ENCODE results near the gene PEAK1.
"Not testable (repeated sequence)": the region's sequence is repeated elsewhere in the genome, so short reads cannot be mapped to it uniquely, and the experiment has no call there.

PEAK1 gene

DNA sequence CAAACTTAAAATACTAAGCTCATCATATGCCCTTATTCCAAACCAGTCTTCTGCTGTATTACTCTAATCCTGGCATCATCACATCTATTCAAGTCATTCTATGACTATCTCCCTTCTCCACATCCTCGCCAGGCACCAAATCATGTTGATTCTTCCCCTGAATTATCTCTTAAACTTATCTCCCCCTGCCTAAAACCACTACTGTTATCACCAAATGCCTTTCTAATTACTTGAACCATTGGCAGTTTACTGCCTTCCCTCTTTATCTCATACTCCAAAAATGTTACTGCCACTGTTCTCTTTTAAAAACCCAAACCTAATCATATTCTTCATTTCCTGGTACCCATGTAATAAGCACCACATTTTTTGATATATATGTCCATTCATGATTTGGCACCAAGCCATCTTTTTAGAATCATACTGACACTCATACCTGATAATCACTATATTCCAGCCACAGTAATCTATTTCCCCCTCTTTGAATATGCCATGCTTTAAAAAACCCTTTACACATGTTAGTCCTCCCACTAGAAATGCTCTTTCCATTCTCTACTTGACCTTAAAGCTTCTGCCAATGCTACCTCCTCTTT, 126.8 kb downstream of the PEAK1 start:
- no peak for DNase-seq

DNA sequence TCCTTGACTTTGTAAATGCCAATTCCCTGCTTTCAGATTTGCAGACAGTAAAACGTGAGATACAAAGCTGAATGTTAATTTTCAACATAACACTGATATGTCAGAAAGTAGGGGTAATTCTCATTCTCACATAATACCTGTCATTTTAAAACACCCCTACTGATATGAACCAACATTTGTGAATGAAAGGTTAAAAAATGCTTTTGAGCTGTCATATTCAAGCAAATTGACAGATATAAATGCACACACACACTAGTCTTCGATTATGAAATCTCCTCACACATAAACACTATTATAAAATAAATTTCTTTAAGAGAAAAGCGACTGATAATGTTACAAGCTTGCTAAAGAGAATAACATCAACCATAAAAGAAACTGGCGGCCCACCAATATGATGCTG, 128.8 kb downstream of the PEAK1 start:
- DNase-seq: no peak

DNA sequence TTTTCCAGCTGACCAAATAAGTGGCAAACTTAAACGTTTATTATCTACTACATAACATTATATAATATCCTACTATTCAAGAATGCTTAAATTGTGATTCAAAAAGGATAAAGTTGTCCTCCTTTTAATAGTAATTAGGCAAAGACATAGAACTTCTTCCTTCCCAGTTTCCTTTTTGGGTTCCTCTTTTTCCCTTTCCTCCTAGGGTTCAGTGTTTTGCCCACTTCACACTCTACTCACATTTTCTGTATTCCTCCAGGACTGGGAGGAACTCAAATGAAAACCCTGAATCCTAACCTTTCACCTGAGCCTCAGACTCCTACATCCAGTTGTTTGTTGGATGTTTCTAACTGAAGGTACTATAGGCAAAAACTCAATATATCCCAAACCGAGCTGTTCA, 132.5 kb downstream of the PEAK1 start:
- DNase-seq: no peak

DNA sequence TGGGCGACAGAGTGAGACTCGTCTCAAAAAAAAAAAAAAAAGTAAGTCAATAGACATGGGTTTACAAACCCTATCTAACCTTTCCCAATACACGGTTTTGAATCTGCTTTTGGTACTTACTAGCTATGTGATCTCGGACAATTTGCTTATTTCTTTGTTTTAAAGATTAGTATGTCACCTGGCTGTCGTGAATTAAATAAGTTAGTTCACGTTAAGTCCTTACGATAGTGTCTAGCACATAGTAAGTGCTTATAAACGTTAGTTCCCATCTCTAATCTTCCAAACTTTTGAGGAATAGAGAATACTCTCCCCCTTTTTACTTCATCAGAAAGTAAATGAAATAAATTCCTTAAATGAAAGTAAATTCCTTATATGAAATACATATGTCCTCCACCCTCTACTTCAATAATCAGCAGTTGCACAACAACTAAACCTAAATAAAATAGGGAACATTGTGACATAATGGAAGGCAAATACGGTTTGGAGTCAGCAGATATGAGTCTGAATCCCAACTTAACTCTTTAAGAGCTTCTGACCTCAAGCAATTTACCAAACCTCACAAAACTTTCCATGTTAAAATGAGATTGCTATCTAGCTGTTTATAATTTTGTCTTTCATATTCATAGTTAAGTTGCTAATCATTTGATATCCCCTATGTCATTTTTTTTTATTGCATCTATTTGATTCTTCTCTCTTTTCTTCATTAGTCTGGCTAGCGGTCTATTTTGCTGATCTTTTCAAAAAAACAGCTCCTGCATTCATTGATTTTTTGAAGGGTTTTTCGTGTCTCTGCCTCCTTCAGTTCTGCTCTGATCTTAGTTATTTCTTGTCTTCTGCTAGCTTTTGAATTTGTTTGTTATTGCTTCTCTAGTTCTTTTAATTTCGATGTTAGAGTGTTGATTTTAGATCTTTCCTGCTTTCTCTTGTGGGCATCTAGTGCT, 134.6 kb downstream of the PEAK1 start:
- no peak for DNase-seq

DNA sequence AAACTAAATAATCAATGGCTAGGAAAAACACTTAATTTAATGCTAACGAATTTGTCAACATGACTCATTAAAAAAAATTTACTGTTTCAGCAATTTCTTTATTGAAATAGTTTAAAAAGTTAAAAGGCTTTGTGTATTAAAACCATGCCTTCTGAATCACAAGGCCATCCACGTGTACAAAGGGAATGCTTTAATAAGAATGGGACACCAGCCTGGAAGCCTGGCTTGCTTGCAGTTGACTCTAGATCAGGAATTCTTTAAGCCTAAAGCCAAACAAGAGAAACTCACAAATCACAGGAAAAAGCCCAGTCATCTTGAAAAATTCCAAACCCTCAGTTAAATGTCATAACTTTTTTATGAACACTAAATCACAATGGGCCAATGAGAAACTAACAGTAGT, 137.6 kb downstream of the PEAK1 start:
- no peak for DNase-seq

DNA sequence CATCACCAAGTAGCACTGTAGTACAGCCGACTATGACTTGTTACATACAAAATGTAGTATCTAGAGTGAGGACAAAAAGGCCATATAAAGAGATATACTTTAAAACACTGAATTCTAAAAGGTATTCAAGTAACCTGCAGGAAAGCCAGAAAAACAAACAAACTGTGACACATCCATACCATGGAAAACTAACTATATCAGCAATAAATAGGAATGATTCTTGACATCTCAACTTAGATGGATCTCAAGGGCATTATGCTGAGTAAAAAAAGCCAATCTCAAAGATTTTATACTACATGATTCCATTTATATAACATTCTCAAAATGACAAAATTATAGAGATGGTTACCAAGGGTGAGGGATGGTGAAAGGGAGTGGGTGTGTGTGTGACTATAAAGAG, 143.0 kb downstream of the PEAK1 start:
- no peak for DNase-seq

DNA sequence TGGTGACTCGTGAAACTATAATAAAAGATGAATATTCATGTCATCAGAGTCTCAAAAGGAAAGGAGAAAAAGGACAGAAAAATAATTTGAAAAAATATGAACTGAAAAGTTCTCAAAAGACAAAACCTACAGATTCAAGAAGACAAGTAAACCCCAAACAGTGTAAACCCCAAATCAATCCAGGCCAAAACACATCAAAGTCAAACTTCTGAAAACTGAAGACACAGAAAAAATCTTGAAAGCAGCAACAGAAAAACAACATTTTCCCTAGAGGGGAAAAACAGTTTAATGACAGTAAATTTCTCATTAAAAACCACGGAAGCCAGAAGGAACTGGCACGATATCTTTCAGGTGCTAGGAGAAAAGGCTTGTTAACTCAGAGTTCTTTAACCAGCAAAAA, 143.8 kb downstream of the PEAK1 start:
- no peak for DNase-seq

DNA sequence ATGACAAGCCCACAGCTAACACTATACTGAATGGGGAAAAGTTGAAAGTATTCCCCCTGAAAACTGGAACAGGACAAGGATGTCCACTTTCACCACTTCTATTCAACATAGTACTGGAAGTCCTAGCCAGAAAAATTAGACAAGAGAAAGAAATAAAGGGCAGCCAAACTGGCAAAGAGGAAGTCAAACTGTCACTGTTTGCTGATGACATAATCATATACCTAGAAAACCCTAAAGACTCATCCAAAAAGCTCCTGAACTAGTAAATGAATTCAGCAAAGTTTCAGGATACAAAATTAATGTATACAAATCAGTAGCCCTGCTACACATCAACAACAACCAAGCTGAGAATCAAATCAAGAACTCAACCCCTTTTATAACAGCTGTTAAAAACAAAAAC, 146.8 kb downstream of the PEAK1 start:
- not testable (repeated sequence) for DNase-seq

DNA sequence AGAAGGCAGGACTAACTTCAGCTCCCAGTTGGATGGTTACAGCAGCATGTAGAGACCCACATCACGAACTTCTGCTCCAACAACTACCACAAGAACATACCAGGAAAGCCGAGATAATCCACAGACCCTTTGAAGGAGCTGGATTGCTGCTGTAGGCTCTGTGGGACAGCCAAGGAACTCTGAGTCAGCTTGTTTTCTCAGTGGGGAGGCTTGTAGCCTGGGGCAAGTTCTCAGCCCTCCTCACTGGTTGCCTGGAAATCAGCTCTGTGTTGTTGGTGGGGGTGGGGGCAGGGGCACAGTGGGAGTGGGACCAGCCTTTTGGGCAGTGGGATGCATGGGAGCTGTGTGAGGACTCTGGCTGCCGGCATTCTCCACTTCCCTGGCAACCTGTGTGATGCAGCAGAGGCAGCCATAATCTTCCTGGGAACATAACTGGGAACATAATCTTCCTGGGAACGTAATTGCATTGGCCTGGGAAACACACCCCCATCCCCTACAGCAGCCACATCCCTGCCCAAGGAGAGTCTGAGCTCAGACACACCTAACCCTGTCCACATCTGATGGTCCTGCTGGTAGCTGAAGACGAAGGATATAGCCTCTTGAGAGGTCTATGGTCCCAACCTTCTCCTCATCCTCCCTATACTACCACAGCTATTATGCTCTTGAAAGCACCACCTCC, 153.1 kb downstream of the PEAK1 start:
- no peak for DNase-seq

DNA sequence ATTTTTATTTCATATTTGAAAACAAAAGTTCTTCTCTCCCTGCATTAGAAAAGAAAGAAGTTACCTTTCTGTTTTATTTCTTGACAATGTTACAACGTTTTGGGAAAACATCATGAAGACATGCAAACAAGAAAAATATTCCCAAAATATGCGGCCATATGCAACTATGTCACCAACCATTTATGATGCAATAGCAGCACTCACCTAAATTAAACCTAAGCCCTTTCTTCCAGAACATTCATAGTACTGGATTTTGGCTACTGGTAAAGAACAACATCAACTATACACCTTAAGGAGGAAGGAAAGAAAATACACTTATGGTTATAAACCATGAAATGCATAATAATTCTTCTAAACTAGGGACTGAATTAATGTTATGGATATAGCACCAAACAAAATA, 164.5 kb downstream of the PEAK1 start:
- no peak for DNase-seq

DNA sequence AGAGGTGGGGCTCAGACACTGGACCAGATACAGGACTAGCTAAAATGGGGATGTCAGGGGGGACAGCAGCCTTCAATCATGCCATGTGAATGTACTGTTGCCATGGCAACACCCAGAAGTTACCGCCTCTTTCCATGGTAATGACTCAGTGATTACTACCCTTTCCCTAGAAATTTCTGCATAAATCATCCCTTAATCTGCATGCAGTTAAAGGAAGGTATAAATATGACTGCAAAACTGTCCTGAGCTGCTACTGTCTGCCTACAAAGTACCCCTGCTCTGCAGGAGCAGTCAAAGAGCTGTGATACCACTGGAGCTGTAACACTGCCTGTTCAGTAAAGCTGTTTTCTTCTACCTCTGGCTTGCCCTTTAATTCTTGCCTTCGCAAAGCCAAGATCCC, 168.2 kb downstream of the PEAK1 start:
- DNase-seq: peak; percentile 2

DNA sequence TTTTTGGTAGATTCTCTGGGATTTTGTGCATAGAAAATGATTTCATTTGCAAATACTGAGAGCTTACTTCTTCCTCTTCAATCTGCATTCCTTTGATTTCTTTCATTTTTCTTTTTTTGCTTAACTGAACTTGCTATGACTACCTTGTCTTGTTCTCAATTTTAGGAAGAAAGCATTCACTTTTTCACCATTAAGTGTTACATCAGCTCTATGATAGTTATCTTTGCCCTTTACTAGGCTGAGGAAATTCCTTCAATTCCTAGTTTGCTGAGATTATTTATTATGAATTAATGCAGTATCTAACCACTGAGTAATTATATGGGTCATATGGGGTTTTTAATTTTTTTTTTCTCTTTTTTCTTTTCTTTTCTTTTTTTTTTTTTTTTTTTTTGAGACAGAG, 172.8 kb downstream of the PEAK1 start:
- DNase-seq: no peak

DNA sequence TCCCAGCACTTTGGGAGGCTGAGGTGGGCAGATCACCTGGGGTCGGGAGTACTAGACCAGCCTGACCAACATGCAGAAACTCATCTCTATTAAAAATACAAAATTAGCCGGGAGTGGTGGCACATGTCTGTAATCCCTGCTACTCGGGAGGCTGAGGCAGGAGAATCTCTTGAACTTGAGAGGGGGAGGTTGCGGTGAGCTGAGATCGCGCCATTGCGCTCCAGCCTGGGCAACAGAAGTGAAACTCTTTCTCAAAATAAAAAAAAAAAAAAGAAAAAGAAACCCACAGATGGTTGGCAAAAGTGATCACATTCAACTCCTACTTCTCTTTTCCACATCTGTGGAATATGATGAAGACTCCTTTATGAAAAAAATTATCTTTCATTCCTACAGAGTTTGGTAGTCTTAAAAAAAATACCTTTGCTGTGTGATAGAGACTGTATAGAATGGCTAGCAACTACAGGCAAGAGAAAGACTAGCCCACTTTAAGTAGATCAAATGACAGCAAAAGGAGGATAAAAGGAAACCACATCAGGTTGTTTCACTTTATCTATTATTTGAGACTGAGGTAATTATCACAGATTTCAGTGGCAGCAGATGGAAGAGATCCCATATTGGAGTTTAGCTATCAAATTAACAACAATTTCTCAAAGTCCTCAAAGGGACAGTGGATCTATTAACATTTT, 176.0 kb downstream of the PEAK1 start:
- no peak for DNase-seq

DNA sequence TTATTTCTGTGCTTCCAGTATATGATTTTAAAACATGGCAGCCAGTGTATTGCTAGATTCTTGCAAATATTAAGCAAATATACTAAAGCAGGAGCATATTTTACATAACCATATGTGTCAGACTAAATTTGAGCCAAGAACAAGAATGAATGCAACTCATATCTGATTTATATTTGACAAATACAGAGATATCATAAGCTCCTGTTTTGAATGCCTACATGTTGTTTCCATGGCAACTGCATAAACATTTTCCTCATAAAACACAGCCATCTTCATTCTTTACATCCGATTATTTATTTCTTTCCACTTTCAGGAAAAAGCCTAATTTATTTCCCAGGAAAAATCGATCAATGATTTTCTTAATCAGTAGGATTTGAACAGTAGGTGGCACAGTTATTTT, 176.8 kb downstream of the PEAK1 start:
- DNase-seq: no peak

DNA sequence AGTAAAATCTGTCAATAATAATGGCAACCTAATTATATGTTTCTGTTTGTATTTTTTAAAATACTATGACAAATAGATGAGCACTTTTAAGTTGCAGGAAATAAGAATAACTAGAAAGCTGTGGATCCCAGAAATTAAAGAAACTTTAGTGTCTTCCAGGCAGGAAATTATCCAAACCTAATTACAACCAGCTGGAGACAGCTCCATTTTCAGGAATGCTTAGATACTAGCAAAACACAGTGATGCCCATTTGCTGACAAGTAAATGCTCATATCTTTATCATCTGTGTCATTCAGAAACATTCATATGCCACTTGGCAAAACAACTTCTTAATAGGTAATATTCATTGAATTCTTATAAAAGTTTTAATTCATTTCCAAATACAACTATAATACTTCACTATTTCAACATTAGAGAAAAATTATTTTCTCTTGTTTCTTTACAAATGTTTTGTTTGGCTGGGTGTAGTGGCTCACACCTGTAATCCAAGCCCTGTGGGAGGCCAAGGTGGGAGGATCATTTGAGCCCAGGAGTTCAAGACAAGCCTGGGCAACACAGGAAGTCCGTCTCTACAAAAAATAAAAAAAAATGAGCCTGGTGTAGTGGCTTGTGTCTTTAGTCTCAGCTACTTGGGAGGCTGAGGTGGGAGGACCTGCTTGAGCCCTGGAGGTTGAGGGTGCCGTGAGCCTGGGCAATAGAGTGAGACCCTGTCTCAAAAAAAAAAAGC, 179.9 kb downstream of the PEAK1 start:
- no peak for DNase-seq

DNA sequence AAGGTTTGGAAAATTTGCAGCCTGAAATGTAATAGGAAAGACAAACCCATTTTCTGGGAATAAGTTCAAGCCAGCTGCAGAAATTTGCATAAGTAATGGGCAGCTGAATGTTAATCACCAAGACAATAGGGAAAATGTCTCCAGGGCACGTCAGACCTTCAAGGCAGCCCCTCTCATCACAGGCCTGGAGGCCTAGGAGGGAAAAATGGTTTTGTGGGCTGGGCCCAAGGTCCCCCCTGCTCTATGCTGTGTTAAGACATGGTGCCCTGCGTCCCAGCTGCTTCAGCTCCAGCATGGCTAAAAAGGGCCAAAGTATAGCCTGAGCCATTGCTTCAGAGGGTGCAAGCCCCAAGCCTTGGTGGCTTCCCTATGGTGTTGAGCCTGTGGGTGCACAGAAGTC, 184.3 kb downstream of the PEAK1 start:
- DNase-seq: no peak

DNA sequence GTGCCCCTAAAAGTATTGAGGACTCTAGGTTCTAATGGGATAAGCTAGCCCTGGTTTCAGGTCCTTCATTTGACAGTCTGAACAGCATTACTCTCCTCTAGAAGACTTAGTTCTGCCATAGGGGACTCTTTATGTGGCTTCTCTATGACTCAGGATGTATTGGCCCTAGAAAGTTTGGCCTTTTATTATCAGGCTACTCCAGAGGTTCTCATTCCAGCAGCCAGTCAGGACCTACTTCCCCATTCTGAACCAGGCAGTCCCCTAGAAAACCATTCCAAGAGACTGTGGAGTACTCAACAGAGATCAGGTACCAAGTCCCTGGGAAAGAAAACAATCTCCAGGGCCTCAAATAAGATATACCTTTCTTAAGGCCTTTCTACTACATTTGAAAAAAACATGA, 191.1 kb downstream of the PEAK1 start:
- DNase-seq: no peak

DNA sequence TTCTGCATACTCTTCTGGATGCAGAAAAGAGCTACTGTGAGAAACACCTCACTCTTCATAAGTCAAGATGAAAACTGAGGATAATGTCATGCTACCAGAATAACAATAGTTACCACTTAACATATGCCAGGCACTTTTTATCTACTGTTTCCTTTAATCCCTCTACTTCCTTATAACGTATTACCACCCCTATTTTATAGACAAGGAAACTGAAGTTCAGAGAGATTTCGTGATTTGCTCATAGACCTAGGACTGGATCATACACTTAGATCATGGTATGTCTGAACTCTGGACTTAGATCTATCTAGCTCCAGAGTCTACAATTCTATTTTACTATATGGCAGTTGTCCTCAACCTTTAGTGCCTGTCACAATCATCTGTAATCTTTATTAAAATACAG, 193.3 kb downstream of the PEAK1 start:
- DNase-seq: no peak

DNA sequence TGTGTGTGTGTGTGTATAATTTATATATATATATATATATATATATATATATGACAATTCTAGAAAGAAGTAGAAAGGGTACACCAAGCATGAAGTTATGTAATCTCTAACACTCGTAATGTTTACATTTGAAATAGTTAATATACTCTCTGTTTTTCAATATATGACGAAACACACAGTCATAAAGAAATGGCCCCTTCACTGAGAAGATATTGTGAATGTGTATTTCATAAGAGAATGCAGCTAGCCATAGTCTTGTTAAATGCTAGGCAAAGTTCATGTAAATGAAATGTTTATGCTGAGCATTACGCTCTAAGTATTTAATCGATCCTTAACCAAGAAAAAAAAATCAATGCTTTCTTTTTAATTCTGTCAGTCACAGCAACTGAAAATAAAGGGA, 194.3 kb downstream of the PEAK1 start:
- no peak for DNase-seq

DNA sequence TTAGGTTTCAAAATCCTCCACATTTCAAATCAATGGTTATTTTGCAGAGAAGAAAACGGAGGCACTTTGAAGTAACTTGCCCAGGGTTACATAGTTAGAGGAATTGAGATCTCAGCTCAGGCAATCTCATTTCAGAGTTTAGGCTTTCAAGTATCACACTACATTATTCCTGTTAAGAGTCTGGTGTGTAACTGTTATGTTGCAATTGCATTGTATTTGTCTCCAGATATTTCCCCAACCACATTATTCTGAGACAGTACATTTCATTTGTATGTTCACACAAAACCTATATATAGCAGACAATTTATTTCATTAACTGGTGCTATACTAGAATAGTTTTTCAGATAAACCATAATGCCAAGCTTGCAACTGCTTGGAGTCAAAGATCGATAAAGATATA, 194.8 kb downstream of the PEAK1 start:
- no peak for DNase-seq

DNA sequence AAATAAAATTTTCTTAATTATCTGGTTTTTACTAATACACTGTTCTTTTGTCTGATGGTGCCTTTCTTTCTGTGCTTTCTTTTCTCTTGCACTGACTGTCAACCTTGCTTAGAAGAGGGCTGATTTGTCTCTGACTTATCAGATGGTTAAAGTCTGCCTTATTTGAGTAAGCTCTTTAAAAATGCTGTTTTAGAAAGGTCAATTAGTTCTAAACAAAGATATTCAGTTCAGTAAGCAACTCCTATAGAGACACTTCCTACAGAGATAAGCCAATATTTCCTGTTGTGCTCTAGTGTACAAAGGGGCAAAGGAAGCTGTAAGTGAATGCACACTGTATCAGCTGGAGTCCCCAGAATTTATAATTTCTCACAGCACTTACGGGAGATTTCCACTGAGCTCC, 195.6 kb downstream of the PEAK1 start:
- no peak for DNase-seq

DNA sequence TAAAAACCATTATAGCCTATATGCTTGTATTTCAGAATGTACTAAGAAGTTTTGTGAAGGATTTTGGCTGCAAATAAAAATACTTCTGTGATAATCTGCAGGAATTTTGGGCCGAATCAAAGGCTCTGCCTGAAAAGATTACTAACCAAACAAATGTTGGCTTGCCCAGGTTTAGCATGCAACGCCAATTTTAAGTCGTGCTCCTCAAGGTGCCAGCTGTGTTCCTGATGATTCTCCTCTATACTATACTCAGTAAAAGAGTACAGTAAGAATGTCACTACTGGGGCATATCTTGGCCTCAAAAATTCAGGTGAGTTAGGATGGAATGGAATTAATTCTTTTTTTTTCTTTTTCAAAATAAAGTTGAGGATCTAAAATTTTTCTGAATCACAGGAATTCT, 198.2 kb downstream of the PEAK1 start:
- no peak for DNase-seq

DNA sequence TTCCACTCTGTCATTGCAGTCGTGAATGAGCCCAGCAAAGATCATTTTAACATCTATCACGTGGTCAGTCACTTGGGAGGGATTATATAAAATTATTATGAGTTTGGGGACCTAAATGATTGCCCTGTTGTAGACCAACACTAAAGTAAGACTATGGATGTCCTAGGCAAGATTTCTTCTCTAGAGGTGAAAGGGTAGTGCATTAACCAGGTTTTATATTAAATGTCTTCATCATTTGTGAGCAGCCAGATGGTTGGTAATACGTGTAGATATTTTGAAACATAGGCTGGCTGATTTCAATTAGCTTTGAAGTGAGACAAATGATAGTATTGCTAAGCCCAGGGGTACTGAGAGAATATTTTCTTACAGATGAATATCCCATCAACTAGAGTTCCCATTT, 198.7 kb downstream of the PEAK1 start:
- DNase-seq: no peak
